Astrocyte (in vitro differentiated cells and primary cell): ENCODE measurements around the gene CNTLN.

Experiments used
- EZH2 ChIP-seq: IDR thresholded peaks from 2 replicates; pipeline ENCODE4 v1.6.1; 2012; ENCODE audit warnings: mild to moderate bottlenecking, low read length, inconsistent platforms; ENCODE audit not compliant: insufficient read depth
- TF ChIP-seq, protein P1 (sequence below): IDR thresholded peaks from 2 replicates; pipeline ENCODE4 v1.5.1; 2011; ENCODE audit warnings: low read depth, mild to moderate bottlenecking, inconsistent platforms, low read length, moderate library complexity; ENCODE audit not compliant: insufficient read depth

- TF ChIP-seq, protein P1, sequence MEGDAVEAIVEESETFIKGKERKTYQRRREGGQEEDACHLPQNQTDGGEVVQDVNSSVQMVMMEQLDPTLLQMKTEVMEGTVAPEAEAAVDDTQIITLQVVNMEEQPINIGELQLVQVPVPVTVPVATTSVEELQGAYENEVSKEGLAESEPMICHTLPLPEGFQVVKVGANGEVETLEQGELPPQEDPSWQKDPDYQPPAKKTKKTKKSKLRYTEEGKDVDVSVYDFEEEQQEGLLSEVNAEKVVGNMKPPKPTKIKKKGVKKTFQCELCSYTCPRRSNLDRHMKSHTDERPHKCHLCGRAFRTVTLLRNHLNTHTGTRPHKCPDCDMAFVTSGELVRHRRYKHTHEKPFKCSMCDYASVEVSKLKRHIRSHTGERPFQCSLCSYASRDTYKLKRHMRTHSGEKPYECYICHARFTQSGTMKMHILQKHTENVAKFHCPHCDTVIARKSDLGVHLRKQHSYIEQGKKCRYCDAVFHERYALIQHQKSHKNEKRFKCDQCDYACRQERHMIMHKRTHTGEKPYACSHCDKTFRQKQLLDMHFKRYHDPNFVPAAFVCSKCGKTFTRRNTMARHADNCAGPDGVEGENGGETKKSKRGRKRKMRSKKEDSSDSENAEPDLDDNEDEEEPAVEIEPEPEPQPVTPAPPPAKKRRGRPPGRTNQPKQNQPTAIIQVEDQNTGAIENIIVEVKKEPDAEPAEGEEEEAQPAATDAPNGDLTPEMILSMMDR: peak; percentile 32
- no peak for TF ChIP-seq EZH2
Measured at GRCh38 chr9:17116400-17116837, 18.4 kb upstream of the CNTLN start.
